ENCODE results near the gene TANC1.
"Not testable (repeated sequence)": the region's sequence is repeated elsewhere in the genome, so short reads cannot be mapped to it uniquely, and the experiment has no call there.

Gene TANC1

GRCh38 chr2:159093497-159093896 is 125.1 kb downstream of the TANC1 start:
- no peak for DNase-seq

- DNase-seq: no peak
Measured at GRCh38 chr2:159094173-159094737, 125.8 kb downstream of the TANC1 start.

- no peak for DNase-seq
Measured at GRCh38 chr2:159095813-159096212, 127.4 kb downstream of the TANC1 start.

GRCh38 chr2:159096302-159096855 is 127.9 kb downstream of the TANC1 start:
- DNase-seq: not testable (repeated sequence)

GRCh38 chr2:159096901-159097300 is 128.5 kb downstream of the TANC1 start:
- DNase-seq: no peak

GRCh38 chr2:159098361-159098760 is 129.9 kb downstream of the TANC1 start:
- DNase-seq: no peak

- no peak for DNase-seq
Measured at GRCh38 chr2:159098921-159099411, 130.5 kb downstream of the TANC1 start.

GRCh38 chr2:159101755-159102489 is 133.5 kb downstream of the TANC1 start:
- no peak for DNase-seq

GRCh38 chr2:159103411-159103810 is 135.0 kb downstream of the TANC1 start:
- DNase-seq: no peak

GRCh38 chr2:159106109-159106508 is 137.7 kb downstream of the TANC1 start:
- DNase-seq: no peak

GRCh38 chr2:159108181-159108893 is 139.9 kb downstream of the TANC1 start:
- no peak for DNase-seq

GRCh38 chr2:159109517-159109916 is 141.1 kb downstream of the TANC1 start:
- DNase-seq: no peak

- DNase-seq: no peak
Measured at GRCh38 chr2:159110784-159111183, 142.3 kb downstream of the TANC1 start.

GRCh38 chr2:159111346-159111927 is 143.0 kb downstream of the TANC1 start:
- DNase-seq: peak; percentile 38 to 47

- no peak for DNase-seq
Measured at GRCh38 chr2:159114835-159115234, 146.4 kb downstream of the TANC1 start.

GRCh38 chr2:159116922-159117321 is 148.5 kb downstream of the TANC1 start:
- DNase-seq: no peak

- no peak for DNase-seq
Measured at GRCh38 chr2:159117658-159118057, 149.2 kb downstream of the TANC1 start.

GRCh38 chr2:159118115-159118858 is 149.8 kb downstream of the TANC1 start:
- DNase-seq: peak; percentile 82 to 89

GRCh38 chr2:159118859-159119500 is 150.5 kb downstream of the TANC1 start:
- no peak for DNase-seq

GRCh38 chr2:159119652-159120257 is 151.3 kb downstream of the TANC1 start:
- no peak for DNase-seq

- no peak for DNase-seq
Measured at GRCh38 chr2:159123786-159124185, 155.3 kb downstream of the TANC1 start.

Measured in hippocampal formation (tissue), 2 donors.